K562 (cell line): ENCODE measurements around the gene CMA1. TPM values are rescaled to one million over a fixed set of nuclear protein-coding genes. Genes with fewer than 3 reads are reported as not detected.
"Not testable (repeated sequence)": the region's sequence is repeated elsewhere in the genome, so short reads cannot be mapped to it uniquely, and the experiment has no call there.

Experiments
- ATAC-seq: fragments of 200-7000 bp; cut with Tn5 transposase; 3 replicates; pipeline ENCODE4 v1.9.1; 2020; ENCODE audit warnings: moderate library complexity
- BruUV-seq: library from RNA; stranded (reverse); fragments of 400-500 nt; replicated peaks from 2 replicates; lab custom pipeline; 2021; lab: Mats Ljungman, UMichigan
- CTCF ChIA-PET: fragments of 300-600 bp; formaldehyde crosslinking; extraction: SDS; loops from one replicate; lab custom pipeline; 2021; ENCODE audit warnings: low intra/inter-chr PET ratio; lab: Yijun Ruan, JAX
- POLR2A ChIA-PET: fragments of 300-600, 350-650 bp; sonication (Branson Sonifier 250); formaldehyde crosslinking; extraction: SDS; loops from one replicate; lab custom pipeline; 2021; ENCODE audit warnings: antibody characterized with exemption, inconsistent platforms; lab: Yijun Ruan, JAX
- DNase-seq, 4 experiments: peaks; one replicate each; pipeline versions ENCODE4 v3.0.0 to v3.0.0-alpha.2; 2011 to 2018; ENCODE audit warnings: low spot score in 3 of 4, mixed read lengths in 3 of 4; ENCODE audit errors: extremely low read depth in 1 of 4
- FAIRE-seq: peaks from 2 replicates; lab custom pipeline; 2011; peaks lifted over from hg19 to GRCh38; lab: Jason Lieb, UNC
- H2AFZ ChIP-seq: 2 replicates; pipeline ENCODE4 v1.6.0; 2011; ENCODE audit warnings: low read depth, low read length, control low read depth, inconsistent platforms
- H3K27ac ChIP-seq: fragments of 200-600 bp; 3 replicates; pipeline ENCODE4 v1.8.0; 2011; ENCODE audit warnings: low read depth, mild to moderate bottlenecking, control low read depth, inconsistent platforms, low read length, moderate library complexity, mixed read lengths; ENCODE audit errors: extremely low read depth
- H3K27me3 ChIP-seq, 2 experiments: fragments of 300-600 bp in 1 of 2; 2 replicates in 1 of 2; 3 replicates in 1 of 2; pipeline versions ENCODE4 v1.6.0 to v1.8.0; 2011; ENCODE audit warnings: inconsistent platforms in 2 of 2, low read length in 2 of 2, mild to moderate bottlenecking in 1 of 2, mixed read lengths in 1 of 2, moderate library complexity in 1 of 2; ENCODE audit not compliant: control insufficient read depth in 2 of 2, insufficient read depth in 2 of 2
- H3K36me3 ChIP-seq: fragments of 300-600 bp; 3 replicates; pipeline ENCODE4 v1.8.0; 2011; ENCODE audit warnings: mild to moderate bottlenecking, low read length, inconsistent platforms; ENCODE audit not compliant: control insufficient read depth, insufficient read depth
- H3K4me1 ChIP-seq, 2 experiments: fragments of 200-600 bp in 1 of 2; replicated peaks in 1 of 2; 2 replicates in 1 of 2; 3 replicates in 1 of 2; pipeline versions ENCODE4 v1.5.1 to v1.8.0; 2011; ENCODE audit warnings: inconsistent platforms in 2 of 2, low read length in 2 of 2, mild to moderate bottlenecking in 1 of 2, mixed read lengths in 1 of 2, moderate library complexity in 1 of 2; ENCODE audit not compliant: control insufficient read depth in 2 of 2, insufficient read depth in 2 of 2
- H3K4me2 ChIP-seq: 2 replicates; pipeline ENCODE4 v1.6.1; 2011; ENCODE audit warnings: low read length, control low read depth, inconsistent platforms, mixed read lengths; ENCODE audit not compliant: insufficient read depth
- H3K4me3 ChIP-seq: fragments of 200-600 bp; sonication (generic), shearing (Covaris generic); 2 replicates; pipeline ENCODE4 v1.5.1; 2016; ENCODE audit warnings: control low read depth, inconsistent platforms
- H3K79me2 ChIP-seq: fragments of 200-600 bp; 3 replicates; pipeline ENCODE4 v1.8.0; 2011; ENCODE audit warnings: low read length, inconsistent platforms; ENCODE audit not compliant: control insufficient read depth, insufficient read depth
- H3K9ac ChIP-seq, 2 experiments: 2 replicates each; pipeline versions ENCODE4 v1.6.0 to v1.6.1; 2011; ENCODE audit warnings: low read depth in 2 of 2, low read length in 2 of 2, control low read depth in 1 of 2, inconsistent platforms in 1 of 2, mild to moderate bottlenecking in 1 of 2, mixed read lengths in 1 of 2; ENCODE audit not compliant: insufficient read depth in 1 of 2
- H3K9me1 ChIP-seq: one replicate; pipeline ENCODE4 v1.6.0; 2011; ENCODE audit warnings: inconsistent platforms, mild to moderate bottlenecking, low read length, moderate library complexity; ENCODE audit not compliant: control insufficient read depth, insufficient read depth
- H3K9me3 ChIP-seq: replicated peaks from 2 replicates; pipeline ENCODE4 v1.5.1; 2011; ENCODE audit warnings: low read depth, low read length, inconsistent platforms; ENCODE audit not compliant: control insufficient read depth, insufficient read depth
- H4K20me1 ChIP-seq: replicated peaks from 2 replicates; pipeline ENCODE4 v1.6.1; 2011; ENCODE audit warnings: low read length, inconsistent platforms, mixed read lengths; ENCODE audit not compliant: control insufficient read depth, insufficient read depth
- GTF2B ChIP-seq: IDR thresholded peaks from 2 replicates; pipeline ENCODE4 v1.6.1; 2011; ENCODE audit not compliant: insufficient read length; ENCODE audit errors: extremely low read depth
- GTF2E2 ChIP-seq: fragments of 200-800 bp; sonication (Bioruptor generic); IDR thresholded peaks from 2 replicates; pipeline ENCODE4 v1.6.1; 2016; ENCODE audit warnings: missing genetic modification characterization, missing compliant biosample characterization
- L3MBTL2 ChIP-seq: fragments of 450-650 bp; IDR thresholded peaks from 2 replicates; pipeline ENCODE4 v1.6.1; 2016; ENCODE audit warnings: mild to moderate bottlenecking, moderate library complexity
- PHF8 ChIP-seq: fragments of 200-600 bp; sonication (generic); IDR thresholded peaks from 2 replicates; pipeline ENCODE4 v1.6.1; 2012; ENCODE audit warnings: mixed run types, mild to moderate bottlenecking, inconsistent platforms, low read length, moderate library complexity, borderline replicate concordance
- PKNOX1 ChIP-seq: fragments of 450-650 bp; IDR thresholded peaks from 2 replicates; pipeline ENCODE4 v1.6.1; 2016
- RAD21 ChIP-seq, 2 experiments: fragments of 250-450 bp in 1 of 2; fragments of 450-650 bp in 1 of 2; sonication (Bioruptor Pico) in 1 of 2; formaldehyde crosslinking in 1 of 2; IDR thresholded peaks in 1 of 2; conservative IDR thresholded peaks in 1 of 2; 2 replicates each; pipeline versions ENCODE4 v1.4.0 to v1.8.0; 2020 to 2022; ENCODE audit warnings: mild to moderate bottlenecking in 2 of 2, moderate library complexity in 1 of 2
- SAP30 ChIP-seq: fragments of 200-600 bp; sonication (generic); IDR thresholded peaks from 2 replicates; pipeline ENCODE4 v1.6.1; 2012; ENCODE audit warnings: borderline replicate concordance, low read depth, mild to moderate bottlenecking, moderate library complexity, low read length, control low read depth, inconsistent platforms; ENCODE audit not compliant: insufficient read depth, poor library complexity, severe bottlenecking
- ZNF766 ChIP-seq: fragments of 200-800 bp; sonication (Bioruptor generic); conservative IDR thresholded peaks from 2 replicates; pipeline ENCODE4 v1.6.1; 2016; ENCODE audit warnings: missing genetic modification characterization, missing compliant biosample characterization
- WGBS: fragments of 100-300 bp; shearing (Covaris generic); methylation state at CpG from one replicate; pipeline ENCODE4 v1.1.6; 2016; ENCODE audit warnings: low coverage, mixed read lengths; ENCODE audit not compliant: insufficient coverage; ENCODE audit errors: missing lambda C conversion rate; 5-methylcytosine and 5-hydroxymethylcytosine counted together
- in situ Hi-C: fragments of 300-500 bp; cut with MboI; formaldehyde crosslinking; loops from 4 replicates; pipeline ENCODE4 v1.15.0; 2018; ENCODE audit warnings: inconsistent platforms, mixed read lengths
- intact Hi-C: fragments of 100-400 bp; cut with micrococcal nuclease; formaldehyde crosslinking; loops from 2 replicates; pipeline ENCODE4 v1.14.2; 2022
- polyA plus RNA-seq, 8 experiments: library from polyadenylated mRNA; depleted of rRNA in 4 of 8; stranded (reverse) in 5 of 8; unstranded in 3 of 8; fragments of >200 nt; fragmentation: Nextera tagmentation in 2 of 8; fragmentation: Illumina TruSeq in 1 of 8; extraction: Ambion mirVana in 2 of 8; extraction: Trizol in 1 of 8; gene quantifications; 2 replicates each; pipeline versions ENCODE4 v1.2.1 to v1.2.3, GENCODE V29; 2011 to 2014; ENCODE audit warnings: inconsistent platforms in 1 of 8, missing spikeins in 1 of 8
- total RNA-seq, 7 experiments: library from RNA; depleted of rRNA in 6 of 7; stranded (reverse); fragments of >200 nt in 6 of 7; fragmentation: Illumina TruSeq in 2 of 7; extraction: Trizol in 2 of 7; gene quantifications; 2 replicates each; pipeline versions ENCODE4 v1.2.1 to v1.2.3, GENCODE V29; 2011 to 2021; ENCODE audit warnings: low replicate concordance in 1 of 7
- TF ChIP-seq, protein P1 (sequence below): sonication (generic); formaldehyde crosslinking; IDR thresholded peaks from 2 replicates; pipeline ENCODE4 v1.9.0; 2022; ENCODE audit warnings: mild to moderate bottlenecking, missing genetic modification reagents
- TF ChIP-seq, protein P2 (sequence below), 3 experiments: IDR thresholded peaks in 2 of 3; conservative IDR thresholded peaks in 1 of 3; 2 replicates each; pipeline ENCODE4 v1.5.1; 2011 to 2012; ENCODE audit warnings: low read length in 3 of 3, mild to moderate bottlenecking in 3 of 3, control low read depth in 2 of 3, improper control_type of control experiment in 1 of 3, inconsistent platforms in 1 of 3, low read depth in 1 of 3, mixed read lengths in 1 of 3, moderate library complexity in 1 of 3; ENCODE audit not compliant: insufficient read depth in 2 of 3

The CMA1 gene
- total and polyA plus RNA-seq, 9 of the 15 experiments (the other 6 are each of a cell fraction or from before 2014, with no cell fraction given), result not detected

DNA sequence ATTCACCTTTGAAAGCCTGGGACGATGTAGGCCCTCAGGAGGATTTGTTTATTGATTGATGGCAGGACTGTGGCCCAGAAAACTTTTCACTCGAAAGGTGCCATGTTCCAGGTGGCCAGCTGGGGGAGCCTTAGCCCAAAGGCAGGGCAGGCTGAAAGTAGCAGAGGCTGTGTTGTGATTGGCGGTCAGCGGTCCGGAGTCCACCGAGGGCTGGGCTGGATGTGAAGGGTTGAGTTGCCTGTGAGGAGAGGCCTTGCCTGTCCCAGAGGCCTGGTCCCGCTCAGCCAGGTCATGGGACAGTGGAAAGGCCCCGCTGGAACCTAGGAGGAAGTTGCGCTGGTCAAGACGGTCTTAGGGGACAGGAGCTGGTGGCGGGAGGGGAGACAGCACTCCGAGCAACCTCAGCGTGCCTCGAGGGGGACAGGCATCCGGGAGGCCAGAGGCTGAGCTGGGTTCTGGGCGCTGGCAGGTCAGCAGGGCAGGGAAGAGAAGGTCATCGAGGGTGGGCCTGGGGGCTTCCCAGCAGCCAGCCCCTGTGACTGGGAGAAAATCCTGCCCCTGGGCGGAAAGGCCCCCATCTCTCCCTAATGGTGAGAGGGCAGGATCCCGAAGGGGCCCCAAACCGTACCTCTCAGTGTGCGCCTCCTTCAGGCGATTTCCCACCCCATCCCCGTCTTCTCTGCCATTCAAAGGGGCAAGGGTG lies 26.3 kb downstream of the CMA1 start (continued):
- TF ChIP-seq SAP30 (no peak), ZNF766 (no peak), L3MBTL2 (0 out of 2 replicates have a peak, but pooled peaks have one; percentile 18), PKNOX1 (peak; percentile 78), PHF8 (no peak), RAD21 (CRISPR knock-in tag; conservative IDR thresholded peaks at IDR 0.05 in 1 of 2, IDR thresholded peaks at IDR 0.05 in 1 of 2) (peak; percentile 38 to 75; a peak in 3 of 4 replicates), GTF2E2 (tag) (no peak), GTF2B (no peak)
- TF ChIP-seq, protein P1, sequence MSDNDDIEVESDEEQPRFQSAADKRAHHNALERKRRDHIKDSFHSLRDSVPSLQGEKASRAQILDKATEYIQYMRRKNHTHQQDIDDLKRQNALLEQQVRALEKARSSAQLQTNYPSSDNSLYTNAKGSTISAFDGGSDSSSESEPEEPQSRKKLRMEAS (CRISPR knock-in tag), result no peak
- TF ChIP-seq, protein P2, sequence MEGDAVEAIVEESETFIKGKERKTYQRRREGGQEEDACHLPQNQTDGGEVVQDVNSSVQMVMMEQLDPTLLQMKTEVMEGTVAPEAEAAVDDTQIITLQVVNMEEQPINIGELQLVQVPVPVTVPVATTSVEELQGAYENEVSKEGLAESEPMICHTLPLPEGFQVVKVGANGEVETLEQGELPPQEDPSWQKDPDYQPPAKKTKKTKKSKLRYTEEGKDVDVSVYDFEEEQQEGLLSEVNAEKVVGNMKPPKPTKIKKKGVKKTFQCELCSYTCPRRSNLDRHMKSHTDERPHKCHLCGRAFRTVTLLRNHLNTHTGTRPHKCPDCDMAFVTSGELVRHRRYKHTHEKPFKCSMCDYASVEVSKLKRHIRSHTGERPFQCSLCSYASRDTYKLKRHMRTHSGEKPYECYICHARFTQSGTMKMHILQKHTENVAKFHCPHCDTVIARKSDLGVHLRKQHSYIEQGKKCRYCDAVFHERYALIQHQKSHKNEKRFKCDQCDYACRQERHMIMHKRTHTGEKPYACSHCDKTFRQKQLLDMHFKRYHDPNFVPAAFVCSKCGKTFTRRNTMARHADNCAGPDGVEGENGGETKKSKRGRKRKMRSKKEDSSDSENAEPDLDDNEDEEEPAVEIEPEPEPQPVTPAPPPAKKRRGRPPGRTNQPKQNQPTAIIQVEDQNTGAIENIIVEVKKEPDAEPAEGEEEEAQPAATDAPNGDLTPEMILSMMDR (IDR thresholded peaks at IDR 0.05 in 2 of 3, conservative IDR thresholded peaks at IDR 0.05 in 1 of 3; ENCODE audit: insufficient read depth in 2 of 3, low read depth in 1 of 3, low read length in 3 of 3), result peak; percentile 81 to 83 (median 82)
- TF ChIP-seq, all 486 proteins: peak for 11

DNA sequence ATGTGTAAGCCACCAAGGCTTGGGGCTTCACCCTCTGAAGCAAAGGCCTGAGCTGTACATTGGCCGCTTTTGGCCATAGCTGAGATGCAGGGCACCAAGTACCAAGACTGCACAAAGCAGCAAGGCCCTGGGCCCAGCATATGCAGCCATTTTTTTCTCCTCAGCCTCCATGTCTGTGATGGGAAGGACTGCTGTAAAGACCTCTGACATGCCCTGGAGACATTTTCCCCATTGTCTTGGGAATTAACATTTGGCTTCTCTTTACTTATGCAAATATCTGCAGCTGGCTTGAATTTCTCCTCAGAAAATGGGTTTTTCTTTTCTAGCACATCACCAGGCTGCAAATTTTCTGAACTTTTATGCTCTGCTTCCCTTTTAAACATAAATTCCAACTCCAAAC lies 28.1 kb downstream of the CMA1 start:
- H3K36me3 ChIP-seq, H3K4me1 ChIP-seq, H3K27me3 ChIP-seq, H3K4me2 ChIP-seq, H3K9me1 ChIP-seq, in situ Hi-C loops, H2AFZ ChIP-seq, BruUV-seq, intact Hi-C loops, H3K79me2 ChIP-seq, H3K9ac ChIP-seq, DNase-seq, POLR2A ChIA-PET, FAIRE-seq, H3K9me3 ChIP-seq, CTCF ChIA-PET, H3K4me3 ChIP-seq, H4K20me1 ChIP-seq, ATAC-seq, H3K27ac ChIP-seq: not testable (repeated sequence)
- 0% methylated on average over 1 of the region's 1 CpG for WGBS
